GM21576 (cell line): ENCODE data around the gene MDGA2.

Experiments used
- ATAC-seq: cut with Tn5 transposase; IDR thresholded peaks from one replicate; pipeline ENCODE4 v1.9.1; 2021; ENCODE audit warnings: mild to moderate bottlenecking, moderate library complexity; ENCODE audit not compliant: unreplicated experiment

Gene MDGA2

GRCh38 chr14:47167402-47167801, 508.0 kb downstream of the MDGA2 start:
- no peak for ATAC-seq

- ATAC-seq: no peak
These were observed 520.0 kb downstream of the MDGA2 start for GRCh38 chr14:47155395-47155794.

GRCh38 chr14:47154276-47154797, 521.1 kb downstream of the MDGA2 start:
- ATAC-seq: no peak

GRCh38 chr14:47153746-47154145, 521.7 kb downstream of the MDGA2 start:
- ATAC-seq: no peak

- no peak for ATAC-seq
These were observed 525.1 kb downstream of the MDGA2 start for GRCh38 chr14:47150267-47150666.

- ATAC-seq: no peak
These were observed 526.1 kb downstream of the MDGA2 start for GRCh38 chr14:47149326-47149725.

GRCh38 chr14:47148686-47149085, 526.7 kb downstream of the MDGA2 start:
- ATAC-seq: no peak

DNA sequence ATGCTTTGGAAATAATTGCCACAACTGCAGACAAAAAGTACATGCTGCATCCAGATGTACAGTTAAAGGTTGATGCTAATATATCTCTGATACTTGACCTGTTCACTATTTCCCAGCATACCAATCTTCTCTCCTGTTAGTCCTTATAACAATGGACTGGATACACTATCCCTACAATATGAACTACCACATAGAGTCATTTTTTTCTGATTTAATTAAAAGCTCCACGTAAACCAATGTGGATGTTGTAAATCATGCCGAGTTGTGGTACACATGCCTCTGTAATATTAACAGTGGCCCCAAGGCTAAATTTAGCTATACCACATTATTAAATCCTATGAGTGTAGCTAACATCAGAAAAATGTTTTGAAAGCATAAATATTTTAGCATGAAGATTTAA, 554.8 kb downstream of the MDGA2 start:
- no peak for ATAC-seq

GRCh38 chr14:47103771-47104170, 571.6 kb downstream of the MDGA2 start:
- ATAC-seq: no peak

DNA sequence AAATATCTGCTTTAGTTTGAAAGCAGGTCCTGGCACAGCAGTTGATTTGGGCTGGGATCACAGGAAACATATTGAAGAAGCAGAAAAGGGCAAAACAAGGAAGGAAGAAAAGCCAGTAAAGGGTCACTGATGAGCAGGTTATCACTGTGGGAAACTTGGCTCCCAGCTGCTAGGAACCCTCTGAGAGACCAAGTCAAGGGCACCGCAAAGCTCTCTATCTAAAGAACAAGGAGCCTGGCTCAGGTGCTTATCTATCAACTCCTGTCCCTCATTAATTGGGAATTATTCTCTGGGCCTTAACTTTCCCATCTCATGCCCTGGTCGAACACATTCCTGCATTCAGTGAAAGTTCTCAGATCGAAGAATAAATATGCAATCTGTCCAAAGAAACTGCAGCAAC, 572.9 kb downstream of the MDGA2 start:
- ATAC-seq: no peak

DNA sequence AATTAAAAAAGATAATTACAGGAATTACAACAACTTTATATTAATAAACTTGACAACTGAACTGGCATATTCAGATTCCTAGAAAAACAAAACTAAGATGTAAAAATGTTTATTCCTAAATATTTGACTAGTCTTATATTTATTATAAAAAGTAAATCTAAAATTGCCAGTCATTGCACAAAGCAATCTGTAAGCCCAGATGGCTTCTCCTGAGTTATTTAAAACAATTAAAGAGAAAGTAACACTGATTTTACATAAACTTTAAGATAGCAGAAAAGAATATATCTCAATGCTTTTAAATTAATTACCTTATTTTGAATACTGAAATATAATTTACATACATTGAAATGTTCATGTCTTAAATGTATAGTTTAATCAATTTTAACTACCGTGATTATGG, 589.7 kb downstream of the MDGA2 start:
- no peak for ATAC-seq

DNA sequence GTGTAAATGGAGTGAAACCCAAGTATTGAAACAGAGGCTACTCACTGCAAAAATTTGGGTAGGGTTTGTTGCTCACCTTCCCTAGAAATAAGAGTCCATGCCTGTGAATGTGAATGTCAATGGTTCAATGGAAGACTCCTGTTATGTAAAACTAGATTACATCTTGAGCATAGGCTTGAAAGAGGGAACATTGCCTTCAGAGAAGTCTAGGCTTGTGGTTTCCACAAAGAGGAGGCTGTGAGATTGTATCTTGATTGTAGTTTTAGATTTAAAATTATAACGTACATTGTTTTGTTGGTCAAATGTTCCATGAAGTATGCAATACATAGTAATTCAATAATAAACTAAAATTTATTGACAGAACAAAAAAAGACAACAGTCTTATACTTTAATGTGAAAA, 610.1 kb downstream of the MDGA2 start:
- ATAC-seq: no peak

- ATAC-seq: no peak
These were observed 615.4 kb downstream of the MDGA2 start for GRCh38 chr14:47060050-47060449.

DNA sequence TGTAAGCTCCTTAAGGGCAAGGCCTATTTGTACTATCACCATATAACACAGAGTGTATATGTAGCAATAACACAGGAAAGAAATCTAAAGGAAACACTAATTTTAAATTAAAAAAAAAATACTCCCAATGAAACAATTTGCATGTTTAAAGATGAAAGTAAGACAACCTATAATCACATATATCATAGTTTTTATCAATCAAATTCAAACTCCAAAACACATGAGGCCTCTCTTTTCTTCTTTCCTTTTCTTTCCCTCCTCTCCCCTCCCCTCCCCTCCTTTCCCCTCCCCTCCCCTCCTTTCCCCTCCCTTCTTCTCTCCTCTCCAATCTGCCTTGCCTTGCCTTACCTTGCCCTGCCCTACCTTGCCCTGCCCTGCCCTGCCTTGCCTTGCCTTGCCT, 618.0 kb downstream of the MDGA2 start:
- no peak for ATAC-seq

DNA sequence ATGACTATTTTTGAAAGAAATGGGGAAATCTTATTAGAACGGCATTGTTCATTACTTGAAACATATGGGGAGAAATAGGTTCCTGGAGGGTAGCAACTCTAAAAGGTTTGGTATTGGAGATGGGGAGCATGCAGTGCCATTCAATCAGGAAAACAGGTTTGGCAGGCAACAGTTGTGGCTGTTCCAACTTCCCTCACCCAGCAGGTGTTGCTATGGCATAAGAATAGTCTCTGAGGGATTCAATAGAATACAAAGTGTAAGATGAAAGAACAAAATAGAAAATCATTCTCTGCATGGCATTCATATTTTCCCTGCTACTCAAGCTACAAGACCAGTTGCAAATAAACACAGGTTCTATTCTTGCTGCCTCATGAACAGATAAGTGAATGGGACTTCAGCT, 630.6 kb downstream of the MDGA2 start:
- ATAC-seq: no peak

GRCh38 chr14:47040550-47040949, 634.9 kb downstream of the MDGA2 start:
- ATAC-seq: no peak

DNA sequence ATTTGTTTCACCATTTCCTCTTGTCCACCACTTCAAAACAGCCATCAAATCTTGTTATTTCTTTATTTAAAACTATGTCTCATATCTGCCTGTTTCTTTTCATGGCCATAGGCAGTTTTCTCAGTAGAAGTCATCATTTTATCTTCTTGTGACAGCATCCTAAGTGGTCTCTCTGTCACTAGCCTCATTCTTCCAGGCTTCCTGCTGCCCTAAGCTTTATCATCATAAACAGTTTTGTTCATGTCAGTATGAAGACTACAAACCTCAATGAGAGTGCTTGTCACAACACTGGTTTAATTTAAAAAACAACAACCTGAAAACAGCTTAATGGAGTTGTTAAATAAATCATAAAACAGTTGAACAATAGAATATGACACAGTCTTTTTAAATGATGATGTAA, 636.1 kb downstream of the MDGA2 start:
- no peak for ATAC-seq

DNA sequence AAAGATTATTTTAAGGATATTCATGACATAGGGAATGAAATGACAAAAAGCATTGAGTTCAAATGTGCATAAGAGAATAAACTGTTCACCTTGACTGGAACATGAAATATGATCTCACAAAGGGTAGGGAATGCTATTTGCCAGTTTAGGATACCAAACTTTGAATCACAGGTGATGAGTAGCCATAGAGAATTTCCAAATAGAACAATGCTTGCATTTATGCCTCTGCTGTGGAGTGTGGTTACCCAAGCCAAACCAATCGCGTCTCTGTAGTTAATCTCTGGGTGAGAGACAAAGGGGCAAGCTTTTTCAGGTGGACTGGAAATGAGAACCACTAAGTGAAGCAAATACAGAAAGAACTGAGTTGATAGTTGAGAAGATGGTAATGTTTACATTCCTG, 652.7 kb downstream of the MDGA2 start:
- ATAC-seq: no peak

DNA sequence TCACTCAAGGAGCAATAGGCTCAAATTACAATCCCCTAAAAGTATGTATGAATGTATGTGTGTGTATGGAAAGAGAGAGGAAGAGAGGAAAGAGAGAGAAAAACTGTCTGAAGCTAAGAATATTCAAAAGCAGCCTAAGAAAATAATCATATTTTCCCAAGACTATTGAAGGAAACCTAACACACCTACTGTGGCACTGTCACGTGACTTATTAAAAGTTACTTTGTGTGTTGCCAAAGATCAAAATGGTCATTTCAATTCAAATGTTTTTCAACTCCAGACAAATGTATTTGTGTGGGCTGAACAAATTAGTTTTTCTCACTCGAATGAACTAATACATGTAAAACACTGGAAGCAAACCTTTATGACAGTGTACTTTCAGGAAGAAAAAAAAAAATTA, 654.9 kb downstream of the MDGA2 start:
- no peak for ATAC-seq

GRCh38 chr14:47012533-47013280, 662.7 kb downstream of the MDGA2 start:
- ATAC-seq: no peak

- ATAC-seq: no peak
These were observed 665.8 kb downstream of the MDGA2 start for GRCh38 chr14:47009615-47010014.

- no peak for ATAC-seq
These were observed 666.7 kb downstream of the MDGA2 start for GRCh38 chr14:47008732-47009131.

GRCh38 chr14:46999661-47000060, 675.7 kb downstream of the MDGA2 start:
- no peak for ATAC-seq
